Subcutaneous adipose tissue (tissue), 4 donors: ENCODE data around the gene ABCA7. TPM values are rescaled to one million over a fixed set of nuclear protein-coding genes. Genes with fewer than 3 reads are reported as not detected.

ENCODE experiments used
- total RNA-seq, 4 donors: library from RNA; depleted of rRNA; stranded (reverse); fragments of >200 nt; gene quantifications; one replicate each; pipeline ENCODE4 v1.1.0, GENCODE V29; 2016
- TF ChIP-seq, protein P1 (sequence below): fragments of 450-650 bp; IDR thresholded peaks from one replicate; pipeline ENCODE4 v1.5.1; 2016; ENCODE audit warnings: low read depth, mild to moderate bottlenecking, control low read depth, antibody characterized with exemption, moderate library complexity

ABCA7 gene
- total RNA-seq, 4 donors from 2014 or later, result 3.4 to 35.2 (median 12.2) TPM

DNA sequence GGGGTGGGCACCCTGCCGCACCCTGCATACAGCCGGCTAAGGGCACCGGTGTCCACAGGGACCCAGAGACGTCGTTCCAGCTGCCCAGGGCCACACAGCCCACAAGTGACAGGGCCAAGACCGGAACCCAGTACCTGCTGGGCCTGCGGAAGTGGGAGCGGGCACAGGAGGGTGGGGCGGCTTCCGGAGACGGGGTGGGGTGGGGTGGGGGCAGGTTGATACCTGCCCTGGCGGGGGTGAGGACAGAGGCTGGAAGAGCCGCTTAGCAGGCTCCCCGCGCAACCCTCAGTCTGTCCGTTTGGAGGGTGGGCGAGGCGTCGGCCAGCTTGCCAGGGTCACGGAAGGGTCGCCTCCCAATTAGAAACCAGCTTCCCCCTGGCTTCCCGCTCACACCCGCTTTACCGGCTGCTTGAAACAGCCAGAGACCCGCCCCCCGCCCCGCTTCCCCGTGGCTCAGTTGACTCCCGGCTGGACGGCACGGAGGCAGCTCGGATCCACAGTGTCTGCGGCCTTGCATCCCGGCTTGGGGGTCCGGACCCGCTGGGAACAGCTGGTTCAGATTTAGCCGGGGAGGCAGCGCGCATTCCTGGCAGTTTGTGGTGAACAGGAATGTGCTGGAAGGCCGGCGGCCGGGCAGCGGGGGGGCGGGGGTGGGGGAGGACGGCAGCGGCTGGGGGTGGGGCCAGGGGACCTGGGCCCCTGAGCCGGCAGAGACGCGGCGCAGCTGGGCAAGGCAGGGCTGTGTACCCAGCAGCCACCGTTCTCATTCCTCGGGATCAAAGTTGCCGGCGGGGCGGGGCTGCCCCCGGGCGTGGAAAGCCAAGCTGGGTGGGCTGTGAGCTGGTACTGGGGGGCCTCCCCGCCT is 11.6 kb upstream of the ABCA7 start:
- TF ChIP-seq, protein P1, sequence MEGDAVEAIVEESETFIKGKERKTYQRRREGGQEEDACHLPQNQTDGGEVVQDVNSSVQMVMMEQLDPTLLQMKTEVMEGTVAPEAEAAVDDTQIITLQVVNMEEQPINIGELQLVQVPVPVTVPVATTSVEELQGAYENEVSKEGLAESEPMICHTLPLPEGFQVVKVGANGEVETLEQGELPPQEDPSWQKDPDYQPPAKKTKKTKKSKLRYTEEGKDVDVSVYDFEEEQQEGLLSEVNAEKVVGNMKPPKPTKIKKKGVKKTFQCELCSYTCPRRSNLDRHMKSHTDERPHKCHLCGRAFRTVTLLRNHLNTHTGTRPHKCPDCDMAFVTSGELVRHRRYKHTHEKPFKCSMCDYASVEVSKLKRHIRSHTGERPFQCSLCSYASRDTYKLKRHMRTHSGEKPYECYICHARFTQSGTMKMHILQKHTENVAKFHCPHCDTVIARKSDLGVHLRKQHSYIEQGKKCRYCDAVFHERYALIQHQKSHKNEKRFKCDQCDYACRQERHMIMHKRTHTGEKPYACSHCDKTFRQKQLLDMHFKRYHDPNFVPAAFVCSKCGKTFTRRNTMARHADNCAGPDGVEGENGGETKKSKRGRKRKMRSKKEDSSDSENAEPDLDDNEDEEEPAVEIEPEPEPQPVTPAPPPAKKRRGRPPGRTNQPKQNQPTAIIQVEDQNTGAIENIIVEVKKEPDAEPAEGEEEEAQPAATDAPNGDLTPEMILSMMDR, result no peak

DNA sequence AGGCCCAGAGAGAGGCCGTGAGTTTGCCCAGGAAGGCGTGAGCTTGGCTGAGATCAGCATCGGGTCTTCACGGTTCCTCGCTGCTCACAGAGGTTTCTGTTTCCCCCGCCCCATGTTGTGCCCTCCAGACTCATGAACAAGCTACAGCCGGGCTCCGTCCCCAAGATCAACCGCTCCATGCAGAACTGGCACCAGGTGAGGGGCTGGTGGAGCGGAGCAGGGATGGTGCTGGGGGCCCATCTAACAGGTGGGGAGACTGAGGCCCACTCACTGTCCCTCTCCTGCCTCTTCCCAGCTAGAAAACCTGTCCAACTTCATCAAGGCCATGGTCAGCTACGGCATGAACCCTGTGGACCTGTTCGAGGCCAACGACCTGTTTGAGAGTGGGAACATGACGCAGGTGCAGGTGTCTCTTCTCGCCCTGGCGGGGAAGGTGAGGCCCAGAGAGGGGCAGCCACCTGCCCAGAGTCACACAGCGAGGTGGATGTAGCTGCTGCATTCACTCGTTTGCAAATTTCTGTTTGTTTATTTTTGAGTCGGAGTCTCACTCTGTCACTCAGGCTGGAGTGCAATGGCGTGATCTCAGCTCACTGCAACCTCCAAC is 7.5 kb upstream of the ABCA7 start:
- TF ChIP-seq, protein P1, result no peak

DNA sequence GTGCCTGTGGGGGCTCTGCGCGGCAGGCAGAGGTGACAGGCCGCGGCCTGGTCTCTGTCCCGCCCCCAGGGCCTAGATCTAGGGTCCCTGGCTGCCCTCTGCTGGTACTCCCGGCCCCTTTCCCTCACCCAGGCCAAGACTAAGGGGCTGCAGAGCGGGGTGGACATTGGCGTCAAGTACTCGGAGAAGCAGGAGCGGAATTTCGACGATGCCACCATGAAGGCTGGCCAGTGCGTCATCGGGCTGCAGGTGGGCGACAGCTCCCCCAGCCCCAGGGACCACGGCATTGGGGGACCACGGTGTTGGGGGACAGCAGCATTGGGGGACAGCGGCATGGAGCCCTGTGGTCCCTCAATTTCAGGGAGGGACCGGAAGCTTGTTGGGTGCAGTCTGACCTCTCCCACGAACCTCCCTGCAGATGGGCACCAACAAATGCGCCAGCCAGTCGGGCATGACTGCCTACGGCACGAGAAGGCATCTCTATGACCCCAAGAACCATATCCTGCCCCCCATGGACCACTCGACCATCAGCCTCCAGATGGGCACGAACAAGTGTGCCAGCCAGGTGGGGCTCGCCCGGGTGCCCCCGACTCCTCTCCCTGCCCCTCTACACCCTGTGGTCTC is 3.8 kb upstream of the ABCA7 start:
- TF ChIP-seq, protein P1, result no peak

DNA sequence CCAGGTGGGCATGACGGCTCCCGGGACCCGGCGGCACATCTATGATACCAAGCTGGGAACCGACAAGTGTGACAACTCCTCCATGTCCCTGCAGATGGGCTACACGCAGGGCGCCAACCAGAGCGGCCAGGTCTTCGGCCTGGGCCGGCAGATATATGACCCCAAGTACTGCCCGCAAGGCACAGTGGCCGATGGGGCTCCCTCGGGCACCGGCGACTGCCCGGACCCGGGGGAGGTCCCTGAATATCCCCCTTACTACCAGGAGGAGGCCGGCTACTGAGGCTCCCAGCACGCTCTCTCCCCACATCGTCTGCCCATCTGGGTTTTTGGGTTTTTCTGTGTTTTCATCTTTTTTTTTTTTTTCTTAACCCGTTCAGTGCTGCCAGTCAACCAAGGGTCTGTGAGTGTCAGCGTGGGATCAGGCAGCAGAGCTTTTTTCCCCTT is 2.3 kb upstream of the ABCA7 start:
- TF ChIP-seq, protein P1, result no peak

DNA sequence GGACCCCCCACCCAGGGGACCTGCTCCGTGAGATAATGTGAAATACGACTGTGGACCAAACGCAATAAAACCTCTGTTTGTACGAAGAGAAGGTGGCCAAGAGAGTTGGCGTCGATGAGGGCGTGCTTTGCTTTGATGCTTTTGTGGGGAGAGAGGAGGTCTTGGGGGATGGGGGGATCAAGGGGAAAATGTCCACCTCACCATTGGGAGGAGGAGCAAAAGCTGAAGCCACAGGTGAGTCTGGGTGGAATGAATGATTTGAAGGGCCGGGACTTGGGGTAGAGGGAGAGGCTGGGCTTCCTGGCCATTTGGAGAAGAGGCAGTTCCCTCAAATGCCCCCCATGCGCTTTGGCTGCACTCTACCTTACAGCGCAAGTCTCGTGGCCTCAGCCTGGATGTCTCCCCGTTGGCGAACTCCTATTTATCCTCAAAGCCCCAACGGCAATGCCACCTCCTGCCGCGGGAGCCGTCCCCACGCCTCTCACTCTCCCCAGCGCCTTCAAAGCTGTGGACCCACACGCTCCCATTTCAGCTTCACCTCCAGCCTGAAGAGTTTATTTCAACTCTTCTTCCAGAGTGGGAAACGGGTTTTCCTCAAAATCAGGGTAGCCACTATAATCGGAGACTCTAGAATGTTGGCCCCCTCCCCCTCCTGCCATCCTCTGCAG is 795 bp upstream of the ABCA7 start:
- TF ChIP-seq, protein P1, result no peak

DNA sequence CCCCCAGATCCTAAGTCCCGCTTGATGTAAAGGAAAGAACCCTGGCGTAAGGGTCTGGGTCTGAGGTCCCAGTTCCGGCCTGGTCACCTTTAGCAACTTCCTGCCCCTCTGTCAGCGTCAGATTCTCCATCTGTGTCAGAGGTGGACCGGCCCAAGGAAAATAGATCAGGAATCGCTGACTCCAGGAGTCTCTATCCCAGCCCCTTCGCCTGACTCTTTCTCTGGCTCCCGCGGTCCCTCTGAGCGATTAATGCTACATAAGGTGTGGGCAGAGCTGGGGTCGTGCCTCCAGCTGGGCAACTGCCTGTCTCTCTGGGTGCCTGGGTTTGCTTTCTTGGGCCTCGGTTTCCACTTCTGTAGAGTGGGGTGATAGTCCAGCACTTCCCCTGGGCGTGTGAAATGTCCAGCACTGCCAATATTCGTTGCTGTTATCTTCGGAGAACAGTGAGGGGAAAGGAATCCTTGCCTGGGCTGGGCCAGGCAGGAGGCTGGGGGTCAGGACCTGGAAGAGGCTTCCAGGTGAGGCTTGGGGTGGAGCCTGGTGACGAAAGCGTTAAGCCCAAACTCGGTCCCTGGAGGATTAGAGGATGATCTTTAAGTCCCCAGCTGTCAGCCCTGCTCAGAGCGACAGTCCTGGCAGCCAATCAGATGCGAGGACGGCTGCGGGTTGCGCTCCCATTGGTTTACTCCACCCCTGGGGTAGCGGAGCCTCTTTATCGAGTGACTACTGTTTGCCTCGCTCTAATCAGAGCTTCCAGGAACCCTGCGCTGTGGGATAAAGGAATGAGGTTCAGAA is 767 bp downstream of the ABCA7 start:
- TF ChIP-seq, protein P1, result no peak
